ENCODE data around the gene MRGPRE.
"Not testable (repeated sequence)": the region's sequence is repeated elsewhere in the genome, so short reads cannot be mapped to it uniquely, and the experiment has no call there.

MRGPRE gene, protein sequence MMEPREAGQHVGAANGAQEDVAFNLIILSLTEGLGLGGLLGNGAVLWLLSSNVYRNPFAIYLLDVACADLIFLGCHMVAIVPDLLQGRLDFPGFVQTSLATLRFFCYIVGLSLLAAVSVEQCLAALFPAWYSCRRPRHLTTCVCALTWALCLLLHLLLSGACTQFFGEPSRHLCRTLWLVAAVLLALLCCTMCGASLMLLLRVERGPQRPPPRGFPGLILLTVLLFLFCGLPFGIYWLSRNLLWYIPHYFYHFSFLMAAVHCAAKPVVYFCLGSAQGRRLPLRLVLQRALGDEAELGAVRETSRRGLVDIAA

DNA sequence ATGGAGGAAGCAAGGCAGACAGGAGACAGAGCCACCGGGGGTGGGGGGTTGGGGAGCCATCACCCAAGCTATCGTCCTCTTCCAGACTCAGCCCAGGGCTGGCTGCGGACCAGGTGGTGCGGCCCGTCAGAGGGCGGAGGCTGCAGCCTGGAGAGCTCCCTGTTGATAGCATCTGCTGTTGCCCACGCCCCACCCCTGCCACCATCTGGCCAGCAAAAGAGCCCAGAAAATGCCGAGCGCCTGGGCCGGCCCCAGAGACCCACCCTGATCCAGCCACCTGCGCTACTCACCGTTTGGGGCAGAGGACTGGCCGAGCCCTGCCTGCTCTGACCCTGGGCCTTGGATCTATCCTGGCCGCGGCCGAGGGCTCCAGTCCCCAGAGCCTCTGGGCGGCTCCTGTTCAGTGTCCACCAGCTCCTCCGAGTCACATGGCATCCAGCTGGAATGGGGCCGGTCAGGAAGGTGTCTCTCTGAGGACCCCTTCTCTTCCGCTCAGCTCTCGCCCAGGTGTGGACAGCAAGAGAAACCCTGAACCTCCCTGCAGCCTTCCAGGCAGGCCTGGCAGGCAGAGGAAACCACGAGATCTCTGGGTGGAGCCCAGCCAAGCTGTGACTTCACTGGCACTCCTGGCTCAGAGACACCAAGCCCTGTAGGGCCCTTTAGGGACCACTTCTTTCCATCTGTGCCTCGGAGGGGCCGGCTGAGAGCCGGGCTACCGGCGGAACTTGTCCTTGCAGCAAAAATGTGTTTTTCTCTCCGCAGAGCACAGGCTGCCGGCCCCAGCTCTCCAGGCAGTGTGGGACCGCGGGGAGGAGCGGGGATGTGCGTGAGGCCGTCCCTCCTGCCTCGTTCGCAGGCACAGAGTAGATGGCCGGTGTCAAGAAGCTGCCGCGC is at the start of gene MRGPRE:
MRGPRE (minus strand) TSS at position 567 of the 894 bp plus-strand sequence. CDS start 3,618 bp downstream, outside the sequence.
- DNase-seq: no peak

DNA sequence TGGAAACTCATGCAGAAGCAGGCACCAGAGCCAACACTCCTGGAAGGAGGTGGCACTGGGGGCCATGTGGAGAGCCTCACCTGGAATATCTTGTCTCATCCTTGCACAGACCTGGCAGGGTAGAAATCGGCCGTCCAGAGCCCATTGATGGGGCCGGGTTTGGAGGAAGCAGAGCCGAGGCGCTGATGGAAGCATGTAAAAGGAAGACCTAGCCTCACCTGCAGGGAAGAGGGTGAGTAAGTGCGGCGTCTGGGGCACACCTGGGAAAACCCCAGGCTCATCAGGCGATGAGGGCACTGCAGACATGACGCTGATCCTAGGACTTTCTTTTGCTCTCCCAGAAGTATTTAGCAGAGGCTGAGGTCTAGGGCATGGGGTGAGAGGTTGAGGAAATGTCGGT is 48.9 kb upstream of the MRGPRE start:
- not testable (repeated sequence) for DNase-seq

DNA sequence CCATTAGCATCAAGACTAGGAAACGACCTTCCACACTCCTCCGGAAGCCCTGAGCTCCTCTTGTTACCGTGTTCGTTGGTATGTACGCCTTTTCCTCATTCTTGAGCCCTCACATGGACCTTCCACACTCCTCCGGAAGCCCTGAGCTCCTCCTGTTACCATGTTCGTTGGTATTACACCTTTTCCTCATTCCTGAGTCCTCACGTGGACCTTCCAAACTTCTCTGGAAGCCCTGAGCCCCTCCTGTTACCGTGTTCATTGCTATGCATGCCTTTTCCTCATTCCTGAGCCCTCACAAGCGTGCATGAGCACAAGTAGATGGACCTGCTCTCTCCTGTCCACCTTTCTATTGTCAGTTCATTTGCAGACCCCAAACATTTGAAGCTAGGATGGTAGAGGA is 48.4 kb upstream of the MRGPRE start:
- not testable (repeated sequence) for DNase-seq

DNA sequence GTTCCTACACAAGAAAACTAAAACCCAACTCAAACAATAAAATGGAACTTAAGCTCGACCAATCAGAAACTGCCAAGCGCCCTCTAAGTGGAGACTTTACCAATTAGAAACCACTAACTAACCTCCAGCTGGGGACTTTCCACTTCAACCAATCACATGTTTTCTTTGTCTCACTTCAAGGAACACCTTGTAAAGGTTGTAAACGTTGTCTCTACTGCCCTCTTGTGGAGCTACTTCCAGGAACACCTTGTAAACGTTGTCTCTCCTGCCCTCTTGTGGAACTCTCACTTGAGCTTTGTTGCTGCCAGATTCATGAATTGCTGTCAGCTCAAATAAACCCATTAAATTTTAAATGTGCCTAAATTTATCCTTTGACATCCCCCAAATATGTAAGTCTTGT is 46.7 kb upstream of the MRGPRE start:
- DNase-seq: not testable (repeated sequence)

DNA sequence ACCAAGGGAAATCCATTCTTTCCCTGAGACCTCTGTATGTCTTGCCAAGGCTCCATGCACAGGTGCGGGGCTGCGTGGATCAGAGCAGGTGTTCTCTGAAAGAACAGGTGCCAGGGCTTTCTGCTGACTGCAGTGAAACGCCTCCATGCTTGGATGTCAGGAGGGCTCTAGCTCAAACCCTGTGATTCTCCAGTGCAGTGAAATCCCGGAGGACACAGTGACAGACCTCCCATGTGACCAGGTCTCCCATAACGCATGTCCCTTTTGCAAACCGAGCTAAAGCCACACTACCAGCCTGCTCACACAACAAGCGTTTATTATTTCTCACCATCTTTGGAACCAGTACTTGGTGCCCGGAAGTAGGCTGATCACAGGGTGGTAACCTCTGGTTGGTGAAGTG is 41.4 kb upstream of the MRGPRE start:
- not testable (repeated sequence) for DNase-seq

DNA sequence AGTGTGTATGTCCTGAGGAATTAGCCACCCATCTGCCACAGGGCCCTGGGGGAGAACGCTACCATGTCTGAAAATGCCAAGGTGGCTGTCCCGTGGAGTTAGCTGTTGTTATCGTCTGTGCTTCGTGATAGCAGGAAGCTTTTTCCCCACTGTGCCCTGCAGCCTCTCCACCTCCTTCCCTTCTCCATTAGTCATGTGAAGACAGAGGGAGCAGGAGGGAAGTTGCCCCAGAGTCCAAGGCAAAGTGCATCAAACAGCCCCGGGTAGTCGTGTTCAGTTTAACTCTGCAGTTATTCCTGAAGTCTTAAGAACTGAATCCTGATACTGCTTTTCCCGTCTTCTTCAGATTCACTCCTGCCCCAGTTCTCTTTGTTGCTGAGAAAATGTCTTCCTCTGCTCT is 30.3 kb upstream of the MRGPRE start:
- not testable (repeated sequence) for DNase-seq

DNA sequence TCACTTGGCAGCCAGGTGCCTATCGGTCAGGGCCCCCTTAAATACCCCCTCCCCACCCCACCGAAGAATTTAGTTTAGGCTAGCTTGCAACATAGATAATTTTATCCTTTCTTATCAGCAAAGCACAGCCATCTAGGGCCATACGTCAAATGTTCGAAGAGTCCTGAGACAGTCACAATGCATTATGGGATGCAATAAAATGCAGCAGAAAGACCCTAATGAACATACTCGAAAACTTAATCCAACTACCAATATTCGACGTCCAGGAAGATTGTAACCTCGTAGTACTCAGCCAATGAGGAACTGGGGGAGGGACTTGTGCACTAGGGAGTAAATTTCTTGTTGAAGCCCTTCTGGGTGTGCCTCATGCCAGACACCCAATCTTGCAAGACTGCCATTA is 29.6 kb upstream of the MRGPRE start:
- not testable (repeated sequence) for DNase-seq

DNA sequence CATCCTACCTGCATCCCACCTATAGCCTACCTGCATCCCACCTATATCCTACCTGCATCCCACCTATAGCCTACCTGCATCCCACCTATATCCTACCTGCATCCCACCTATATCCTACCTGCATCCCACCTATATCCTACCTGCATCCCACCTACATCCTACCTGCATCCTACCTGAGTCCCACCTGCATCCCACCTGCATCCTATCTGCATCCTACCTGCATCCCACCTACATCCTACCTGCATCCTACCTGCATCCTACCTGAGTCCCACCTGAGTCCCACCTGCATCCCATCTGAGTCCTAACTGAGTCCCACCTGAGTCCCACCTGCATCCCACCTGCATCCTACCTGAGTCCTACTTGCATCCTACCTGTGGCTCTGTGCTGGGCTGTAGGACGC is 25.3 kb upstream of the MRGPRE start:
- not testable (repeated sequence) for DNase-seq

DNA sequence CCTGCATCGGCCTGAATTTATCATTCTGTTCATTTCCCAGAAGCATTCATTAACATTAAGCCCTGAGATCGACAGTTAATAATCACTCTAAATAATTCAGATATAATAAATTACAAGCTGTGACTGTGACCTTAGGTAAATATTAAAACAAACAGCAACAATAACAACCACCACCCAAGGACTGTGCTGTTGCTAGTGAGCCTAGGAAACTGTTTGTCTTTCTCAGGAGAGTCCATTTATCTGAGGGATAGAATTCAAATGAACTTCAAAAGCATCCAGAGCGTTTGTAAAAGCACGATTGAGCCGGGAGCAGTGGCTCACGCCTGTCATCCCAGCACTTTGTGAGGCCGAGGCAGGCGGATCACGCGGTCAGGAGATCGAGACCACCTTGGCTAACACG is 23.0 kb upstream of the MRGPRE start:
- DNase-seq: not testable (repeated sequence)

DNA sequence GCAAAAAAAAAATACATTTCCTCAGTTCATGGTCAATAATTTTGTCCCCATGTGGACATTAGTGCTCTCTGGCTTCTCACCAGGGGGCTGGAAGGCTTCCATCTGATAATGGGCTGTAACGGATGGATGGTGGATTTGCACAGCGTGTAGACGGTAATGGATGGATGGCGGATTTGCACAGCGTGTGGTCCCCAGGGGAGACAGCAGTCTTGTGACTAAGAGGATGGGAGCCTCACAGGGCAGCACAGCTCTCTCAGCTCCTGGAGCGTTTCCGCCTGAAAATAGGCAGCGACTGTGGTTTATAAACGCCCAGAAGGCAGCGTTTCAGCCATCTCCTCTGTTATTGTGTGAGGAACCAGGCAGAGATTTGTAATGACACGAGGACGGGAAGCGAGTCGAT is 22.6 kb upstream of the MRGPRE start:
- DNase-seq: not testable (repeated sequence)

DNA sequence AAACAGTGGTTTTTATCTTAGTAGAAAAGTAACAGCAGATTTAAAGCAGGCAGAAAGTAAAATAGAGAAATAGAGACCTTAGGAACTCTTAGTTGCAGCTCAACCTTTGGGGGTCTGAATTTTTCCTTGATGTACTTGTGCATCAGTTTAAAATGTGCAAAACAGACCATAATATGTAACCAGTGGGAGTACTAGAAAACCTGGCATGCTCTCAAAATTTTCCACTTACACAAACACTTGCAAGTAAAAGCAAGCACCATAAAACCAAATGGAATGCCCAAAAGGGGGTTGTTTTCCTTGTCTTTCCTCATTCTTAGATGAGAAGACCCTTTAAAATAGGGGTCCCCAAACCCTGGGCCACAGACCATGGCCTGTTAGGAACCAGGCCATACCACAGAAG is 12.9 kb upstream of the MRGPRE start:
- no peak for DNase-seq

DNA sequence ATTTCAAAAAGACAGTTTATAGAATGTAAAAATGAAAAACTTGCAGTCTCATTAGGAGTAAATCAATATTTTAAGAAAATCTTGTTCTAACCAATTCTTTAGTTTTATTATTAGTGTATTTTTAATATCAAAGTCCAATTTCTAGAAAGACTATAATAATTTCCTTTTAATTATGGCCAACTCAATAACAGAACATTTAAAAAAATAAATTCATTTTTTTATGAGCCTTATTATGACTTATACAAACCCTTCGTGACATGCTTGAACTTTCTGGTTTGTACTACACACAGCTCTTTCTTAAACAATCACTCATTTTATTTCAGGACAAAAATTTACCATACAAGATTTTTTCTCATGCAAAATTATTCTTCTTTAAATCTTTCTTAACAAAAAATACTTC is 11.7 kb upstream of the MRGPRE start:
- no peak for DNase-seq

DNA sequence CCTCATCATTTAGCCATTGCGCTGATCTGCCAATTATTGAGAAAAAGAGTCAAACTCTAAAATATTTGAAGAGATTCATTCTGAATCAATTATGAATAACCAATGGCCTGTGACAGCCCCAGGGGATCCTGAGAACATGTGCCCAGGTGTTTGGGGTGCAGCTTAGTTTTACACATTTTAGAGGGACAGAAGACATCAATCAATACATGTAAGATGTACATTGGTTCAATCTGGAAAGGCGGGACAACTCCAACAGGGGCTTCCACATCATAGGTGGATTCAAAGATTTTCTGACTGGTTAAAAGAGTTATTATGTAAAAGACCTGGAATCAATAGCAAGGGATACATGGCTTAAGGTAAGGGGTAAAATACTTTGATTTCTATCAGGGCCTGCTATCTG is 4.9 kb upstream of the MRGPRE start:
- DNase-seq: no peak

DNA sequence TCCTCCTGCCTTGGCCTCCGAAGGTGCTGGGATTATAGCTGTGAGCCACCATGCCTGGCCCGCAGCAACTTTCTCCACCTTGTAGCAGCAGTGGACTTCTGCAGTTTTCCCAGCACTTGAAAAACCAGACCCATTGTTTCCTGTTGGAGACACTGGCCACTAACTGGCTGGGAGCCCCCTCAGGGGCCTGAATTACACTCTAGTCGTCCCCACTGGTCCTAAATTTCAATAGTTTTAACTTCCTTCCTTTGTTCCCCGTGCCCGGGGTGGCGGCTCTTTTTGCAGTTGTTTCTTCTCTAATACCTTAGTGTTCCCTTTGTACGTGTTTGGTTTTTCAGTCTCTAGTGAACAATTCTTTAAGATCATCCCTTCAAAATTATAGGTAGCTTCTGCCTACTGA is 2.6 kb upstream of the MRGPRE start:
- DNase-seq: no peak

DNA sequence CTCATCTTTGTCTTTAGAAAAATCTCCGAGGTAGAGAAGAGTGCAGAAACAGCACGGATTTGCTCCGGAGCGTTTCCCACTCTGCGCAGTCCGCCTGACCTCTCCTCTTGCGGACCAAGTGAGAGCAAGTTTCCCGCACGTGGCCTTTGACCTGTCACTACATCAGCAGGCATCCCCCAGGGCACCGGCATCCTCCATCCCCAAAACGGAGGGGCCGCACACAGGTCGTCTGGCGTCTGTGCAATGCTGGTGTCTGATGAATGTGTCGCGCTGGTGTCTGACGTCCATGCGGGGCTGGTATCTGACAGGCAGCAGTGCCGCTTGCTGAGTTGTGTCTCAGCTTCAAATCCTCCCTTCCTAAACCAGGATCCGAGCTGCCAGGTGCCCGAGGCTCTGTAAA is 739 bp upstream of the MRGPRE start:
- no peak for DNase-seq

DNA sequence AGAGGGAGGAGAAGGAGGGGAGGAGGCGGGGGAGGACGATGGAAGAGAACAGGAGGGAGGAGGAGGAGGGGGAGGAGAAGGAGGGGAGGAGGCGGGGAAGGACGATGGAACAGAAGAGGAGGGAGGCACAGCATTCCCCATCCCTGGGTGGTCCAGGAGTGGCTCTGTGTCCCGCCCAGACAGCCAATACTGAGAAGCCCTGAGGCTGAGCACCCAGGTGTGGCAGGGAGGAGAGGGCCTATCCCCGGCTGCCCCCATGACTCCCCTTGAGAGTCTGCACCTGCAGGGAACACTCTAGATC is 717 bp downstream of the MRGPRE start:
- no peak for DNase-seq

DNA sequence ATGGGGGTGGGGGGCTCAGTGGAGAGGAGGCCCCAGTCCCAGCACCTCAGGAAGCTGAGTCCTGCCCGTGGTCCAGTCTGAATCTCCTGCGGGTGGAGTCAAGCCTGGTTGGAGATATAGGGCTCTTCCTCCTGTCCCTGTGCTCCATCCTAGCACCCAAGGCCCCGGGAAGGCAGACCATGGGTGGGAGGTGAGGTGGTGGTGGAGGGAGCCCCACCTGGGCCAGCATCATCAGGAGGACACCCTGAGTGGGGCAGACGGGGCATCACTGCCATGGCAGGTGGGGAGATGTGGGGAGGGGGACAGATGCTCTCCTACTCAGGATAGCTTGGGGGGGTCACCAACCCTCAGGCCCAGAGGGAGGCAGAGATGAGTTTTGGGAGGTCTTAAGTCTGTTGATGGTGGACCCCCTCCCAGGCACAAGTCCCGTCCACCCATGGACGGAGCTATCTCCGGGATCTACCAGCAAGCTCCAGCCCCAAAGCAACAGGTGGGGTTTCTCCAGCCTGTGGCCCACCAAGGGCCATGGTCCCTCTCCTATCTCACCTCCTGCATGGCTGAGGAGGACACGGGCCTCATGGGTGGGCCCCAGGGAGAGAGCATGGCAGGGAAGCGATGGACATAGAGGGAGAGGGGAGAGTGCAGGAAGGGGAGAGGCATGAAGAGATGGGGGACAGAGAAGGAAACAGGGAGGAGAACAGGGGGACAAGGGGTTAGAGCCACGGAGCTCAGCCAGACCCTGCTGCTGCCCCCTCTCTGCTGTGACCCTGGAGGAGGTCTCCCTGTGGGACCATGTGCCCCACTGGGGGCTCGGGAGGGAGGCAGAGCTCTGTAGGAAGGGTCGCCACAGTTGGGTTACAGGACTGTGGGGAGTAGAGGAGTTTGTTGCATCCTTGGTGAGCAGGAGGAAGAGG is 1.3 kb downstream of the MRGPRE start:
- DNase-seq: no peak

DNA sequence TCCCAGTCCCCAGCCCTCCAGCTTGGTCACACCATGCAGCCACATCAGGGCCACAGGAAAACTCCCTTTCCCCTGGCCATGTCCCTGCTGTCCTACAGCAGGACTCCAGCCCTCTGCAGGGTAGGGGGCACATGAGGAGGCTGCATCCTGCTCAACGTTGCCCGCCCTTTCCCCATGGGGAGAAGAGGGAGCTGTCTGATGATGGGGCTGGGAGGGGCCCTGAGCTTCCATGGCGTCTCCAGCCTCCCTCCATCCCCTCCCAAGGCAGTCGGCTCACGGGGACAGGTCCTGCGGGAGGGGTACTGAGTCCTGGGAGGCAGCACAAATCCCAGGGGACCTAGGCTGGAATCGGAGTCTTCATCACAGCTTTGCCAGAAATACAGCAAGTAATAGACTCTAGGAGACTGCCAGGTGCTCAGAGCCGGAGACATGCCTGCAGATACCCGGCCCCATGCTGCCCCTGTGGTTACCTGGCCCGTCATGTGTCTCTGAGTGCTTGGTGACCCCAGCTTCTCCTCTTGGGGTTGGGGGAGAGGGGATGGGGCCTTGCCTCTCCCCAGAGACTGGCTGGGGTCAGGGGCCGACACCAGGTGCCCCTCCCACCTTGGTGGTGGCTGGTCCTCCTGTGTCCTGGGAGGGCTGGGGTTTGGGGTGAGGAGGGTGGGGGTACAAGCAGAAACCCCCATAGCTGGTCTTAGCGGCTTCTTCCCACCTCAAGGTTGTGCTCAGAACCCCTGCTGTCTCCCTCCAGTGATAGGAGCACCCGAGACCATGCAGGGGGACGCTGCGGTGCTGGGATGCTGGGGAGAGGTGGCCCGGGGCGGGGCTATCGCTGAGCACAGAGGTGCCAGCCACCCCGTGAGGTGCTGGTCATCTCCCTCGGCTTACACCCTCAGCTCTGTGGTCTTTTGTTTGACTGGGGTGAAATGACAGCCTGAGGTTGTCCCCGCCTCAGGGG is 2.3 kb downstream of the MRGPRE start:
- no peak for DNase-seq

DNA sequence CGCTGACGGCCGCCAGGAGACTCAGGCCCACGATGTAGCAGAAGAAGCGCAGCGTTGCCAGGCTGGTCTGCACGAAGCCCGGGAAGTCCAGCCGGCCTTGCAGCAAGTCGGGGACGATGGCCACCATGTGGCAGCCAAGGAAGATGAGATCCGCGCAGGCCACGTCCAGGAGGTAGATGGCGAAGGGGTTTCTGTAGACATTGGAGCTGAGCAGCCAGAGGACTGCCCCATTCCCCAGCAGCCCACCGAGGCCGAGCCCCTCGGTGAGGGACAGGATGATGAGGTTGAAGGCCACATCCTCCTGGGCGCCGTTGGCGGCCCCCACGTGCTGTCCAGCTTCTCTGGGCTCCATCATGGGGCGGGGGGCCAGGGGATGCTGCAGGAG is 3.8 kb downstream of the MRGPRE start:
- DNase-seq: no peak

DNA sequence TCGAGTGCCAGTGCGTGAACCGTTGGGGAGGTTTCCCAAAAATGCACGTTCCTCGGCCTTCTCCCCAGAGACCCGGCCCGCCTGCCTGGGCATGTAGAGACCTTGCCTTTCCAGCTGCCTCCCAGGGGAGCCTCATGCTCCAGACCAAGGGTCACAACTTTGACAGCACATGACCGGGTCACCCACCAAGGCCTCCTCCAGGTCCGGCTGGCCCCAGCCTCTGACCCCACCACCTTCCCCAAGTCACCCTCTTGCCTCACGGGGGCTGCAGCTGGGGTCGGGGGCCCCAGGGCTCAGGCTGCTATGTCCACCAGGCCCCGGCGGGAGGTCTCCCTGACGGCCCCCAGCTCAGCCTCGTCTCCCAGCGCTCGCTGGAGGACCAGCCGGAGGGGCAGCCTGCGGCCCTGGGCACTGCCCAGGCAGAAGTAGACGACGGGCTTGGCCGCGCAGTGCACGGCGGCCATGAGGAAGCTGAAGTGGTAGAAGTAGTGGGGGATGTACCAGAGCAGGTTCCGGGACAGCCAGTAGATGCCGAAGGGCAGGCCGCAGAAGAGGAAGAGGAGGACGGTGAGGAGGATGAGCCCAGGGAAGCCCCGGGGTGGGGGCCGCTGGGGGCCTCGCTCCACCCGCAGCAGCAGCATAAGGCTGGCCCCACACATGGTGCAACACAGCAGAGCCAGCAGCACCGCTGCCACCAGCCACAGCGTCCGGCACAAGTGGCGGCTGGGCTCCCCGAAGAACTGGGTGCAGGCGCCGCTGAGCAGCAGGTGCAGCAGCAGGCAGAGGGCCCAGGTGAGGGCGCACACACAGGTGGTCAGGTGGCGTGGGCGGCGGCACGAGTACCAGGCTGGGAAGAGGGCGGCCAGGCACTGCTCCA is 4.4 kb downstream of the MRGPRE start:
- DNase-seq: no peak
